Peyer's patch (tissue), 4 donors: ENCODE measurements around the gene RAB37. TPM values are rescaled to one million over a fixed set of nuclear protein-coding genes. Genes with fewer than 3 reads are reported as not detected.
A peak's percentile ranks its signal among the peaks of the same experiment; 100 is the strongest.

Source experiments
- DNase-seq, 3 donors: peaks; one replicate each; pipeline ENCODE4 v3.0.0-alpha.2; 2017 to 2019
- H3K27ac ChIP-seq, 4 donors: fragments of 200-600 bp; sonication (generic); one replicate each; pipeline ENCODE4 v1.5.1; 2016 to 2019
- H3K27me3 ChIP-seq, 2 donors: fragments of 200-600 bp; sonication (generic); one replicate each; pipeline ENCODE4 v1.5.1; 2019
- H3K36me3 ChIP-seq, 3 donors: fragments of 200-600 bp; sonication (generic); one replicate each; pipeline ENCODE4 v1.5.1; 2016 to 2019
- H3K4me1 ChIP-seq, 4 donors: fragments of 200-600 bp; sonication (generic); one replicate each; pipeline ENCODE4 v1.5.1; 2016 to 2019
- H3K4me3 ChIP-seq, 4 donors: fragments of 200-600 bp; sonication (generic); 1 replicate in 3 of 4; 2 replicates in 1 of 4; pipeline ENCODE4 v1.5.1; 2016 to 2019; ENCODE audit warnings: mild to moderate bottlenecking in 1 of 4
- H3K9me3 ChIP-seq, 4 donors: fragments of 200-600 bp; sonication (generic); one replicate each; pipeline ENCODE4 v1.5.1; 2016 to 2019; ENCODE audit warnings: mild to moderate bottlenecking in 1 of 4
- CTCF ChIP-seq, 6 experiments: fragments of 450-650 bp in 4 of 6; fragments of 200-600 bp in 2 of 6; sonication (generic) in 1 of 6; IDR thresholded peaks; one replicate each; pipeline ENCODE4 v1.5.1; 2017 to 2019; ENCODE audit warnings: antibody characterized with exemption in 6 of 6, mild to moderate bottlenecking in 3 of 6, moderate library complexity in 1 of 6
- POLR2A ChIP-seq, 2 donors: fragments of 450-650 bp; IDR thresholded peaks; one replicate each; pipeline ENCODE4 v1.5.1; 2017; ENCODE audit warnings: antibody characterized with exemption in 2 of 2, mild to moderate bottlenecking in 2 of 2, moderate library complexity in 2 of 2
- total RNA-seq, 4 donors: library from RNA; depleted of rRNA; stranded (reverse); fragments of >200 nt; gene quantifications; one replicate each; pipeline ENCODE4 v1.1.0, GENCODE V29; 2016

Gene RAB37
- total RNA-seq, 4 donors from 2014 or later, result 1.1 to 35.5 (median 4.4) TPM

DNA sequence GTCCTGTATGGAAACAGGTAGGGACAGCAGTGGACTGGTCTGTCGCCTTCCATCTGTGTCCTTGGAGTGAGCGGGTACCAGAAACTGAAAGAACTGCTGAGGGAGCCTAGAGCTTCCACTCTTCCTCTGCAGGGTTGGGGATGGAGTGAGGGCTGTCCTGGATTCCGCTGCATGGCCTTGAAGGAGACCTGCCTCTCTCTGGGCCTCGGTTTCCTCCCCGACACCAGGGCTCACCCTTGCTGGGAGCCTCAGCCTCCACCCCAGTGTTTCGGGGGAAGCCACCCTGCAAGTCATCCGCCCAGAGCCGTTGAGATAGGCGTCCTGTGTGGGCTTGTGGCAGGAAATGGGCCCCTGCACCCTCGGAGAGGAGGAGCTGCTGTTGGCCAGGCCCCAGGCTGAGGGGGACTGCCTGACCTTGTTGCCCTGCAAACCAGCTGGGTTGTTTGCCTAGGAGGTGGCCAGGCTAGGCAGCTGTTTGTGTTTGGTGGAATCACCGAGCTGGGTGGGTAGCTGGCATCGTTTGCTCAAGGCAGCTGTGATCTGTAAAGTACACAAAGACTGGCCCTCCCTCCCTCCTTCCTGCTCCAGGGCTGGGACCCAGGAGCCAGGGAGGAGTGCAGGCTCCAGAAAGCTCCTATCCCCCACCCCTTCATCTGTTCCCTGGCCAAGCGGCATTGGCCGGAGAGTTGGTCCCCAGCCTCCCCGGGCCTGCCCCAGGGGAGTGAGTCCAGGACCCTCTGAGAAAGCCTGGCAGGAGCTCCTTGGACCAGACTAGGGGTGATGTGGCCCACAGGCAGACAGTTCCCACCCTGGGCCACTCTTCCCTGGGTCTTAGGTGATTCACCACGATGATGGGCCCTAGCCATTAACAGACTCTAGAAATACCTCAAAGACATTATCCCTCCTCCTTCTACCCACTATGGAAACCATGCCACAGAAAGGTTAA lies 1.3 kb downstream of the RAB37 start:
- Histone ChIP-seq H3K9me3 (no peaks in the 10 kb centered on the region), H3K4me1 (peaks cover 3 to 46% (median 28%) of the 10 kb centered on the region in 4 donors), H3K27ac (peak overlapping the region; percentile 39 to 82 (median 76)), H3K36me3 (no peaks in the 10 kb centered on the region), H3K27me3 (peaks cover 0 to 6% of the 10 kb centered on the region in 2 donors), H3K4me3 (peak overlapping the region; percentile 47 to 60 (median 50))
- no peak for TF ChIP-seq POLR2A (IDR thresholded peaks at IDR 0.05)
- no peak for TF ChIP-seq CTCF (IDR thresholded peaks at IDR 0.05)
- peak; percentile 70 to 91 (median 85) for DNase-seq

DNA sequence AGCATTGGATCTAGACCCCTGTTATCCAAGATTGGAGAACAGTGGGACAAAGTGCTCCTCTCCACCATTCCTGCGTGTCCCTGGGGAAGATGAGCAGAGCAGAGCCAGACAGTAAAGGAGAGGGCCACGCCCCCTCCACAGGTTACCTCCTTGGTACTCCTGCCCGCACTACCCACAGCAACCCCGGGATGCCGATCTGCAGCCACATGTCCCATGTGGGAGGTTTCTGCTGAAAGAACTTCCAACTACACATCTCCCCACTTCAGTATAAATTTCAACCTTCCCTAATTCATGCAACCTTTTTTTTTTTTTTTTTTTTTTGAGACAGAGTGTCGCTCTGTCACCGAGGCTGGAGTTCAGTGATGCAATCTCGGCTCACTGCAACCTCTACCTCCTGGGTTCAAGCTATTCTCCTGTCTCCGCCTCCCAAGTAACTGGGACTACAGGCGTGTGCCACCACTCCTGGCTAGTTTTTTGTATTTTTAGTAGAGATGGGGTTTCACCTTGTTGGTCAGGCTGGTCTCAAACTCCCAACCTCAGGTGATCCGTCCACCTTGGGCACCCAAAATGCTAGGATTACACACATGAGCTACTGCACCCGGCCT lies 2.3 kb downstream of the RAB37 start:
- Histone ChIP-seq H3K36me3 (no peaks in the 10 kb centered on the region), H3K27ac (peak overlapping the region in 2 of 4 donors; percentile 75 to 82), H3K4me3 (no peak overlapping the region), H3K27me3 (peaks cover 0 to 6% of the 10 kb centered on the region in 2 donors), H3K9me3 (no peaks in the 10 kb centered on the region), H3K4me1 (peaks cover 3 to 51% (median 35%) of the 10 kb centered on the region in 4 donors)
- peak in 2 of 3 donors; percentile 36 to 45 for DNase-seq
- TF ChIP-seq POLR2A (IDR thresholded peaks at IDR 0.05), result no peak
- no peak for TF ChIP-seq CTCF (IDR thresholded peaks at IDR 0.05)

DNA sequence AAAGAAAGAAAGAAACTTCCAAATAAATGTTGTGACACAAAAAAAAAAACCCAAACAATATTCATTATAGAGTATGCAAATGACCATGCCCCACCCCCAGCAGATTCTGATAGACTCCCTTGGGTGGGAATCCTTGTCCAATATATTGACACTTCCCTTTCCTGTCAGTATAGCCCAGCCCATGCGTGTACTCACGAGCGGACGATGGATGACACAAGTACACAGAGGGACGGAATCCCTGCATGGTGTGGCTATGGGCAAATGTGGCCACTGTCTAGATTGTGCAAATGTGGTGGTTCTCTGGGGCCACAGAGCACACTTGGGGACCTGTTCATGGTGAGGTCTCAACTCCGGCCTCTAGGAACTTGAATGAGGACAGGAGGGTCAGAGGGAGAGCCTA lies 3.1 kb downstream of the RAB37 start:
- Histone ChIP-seq H3K9me3 (no peaks in the 10 kb centered on the region), H3K4me1 (peaks cover 3 to 55% (median 41%) of the 10 kb centered on the region in 4 donors), H3K27me3 (peaks cover 0 to 6% of the 10 kb centered on the region in 2 donors), H3K27ac (peak overlapping the region in 1 of 4 donors; percentile 82), H3K4me3 (no peak overlapping the region), H3K36me3 (no peaks in the 10 kb centered on the region)
- DNase-seq, result no peak
- TF ChIP-seq POLR2A (IDR thresholded peaks at IDR 0.05), result no peak
- no peak for TF ChIP-seq CTCF (IDR thresholded peaks at IDR 0.05)

DNA sequence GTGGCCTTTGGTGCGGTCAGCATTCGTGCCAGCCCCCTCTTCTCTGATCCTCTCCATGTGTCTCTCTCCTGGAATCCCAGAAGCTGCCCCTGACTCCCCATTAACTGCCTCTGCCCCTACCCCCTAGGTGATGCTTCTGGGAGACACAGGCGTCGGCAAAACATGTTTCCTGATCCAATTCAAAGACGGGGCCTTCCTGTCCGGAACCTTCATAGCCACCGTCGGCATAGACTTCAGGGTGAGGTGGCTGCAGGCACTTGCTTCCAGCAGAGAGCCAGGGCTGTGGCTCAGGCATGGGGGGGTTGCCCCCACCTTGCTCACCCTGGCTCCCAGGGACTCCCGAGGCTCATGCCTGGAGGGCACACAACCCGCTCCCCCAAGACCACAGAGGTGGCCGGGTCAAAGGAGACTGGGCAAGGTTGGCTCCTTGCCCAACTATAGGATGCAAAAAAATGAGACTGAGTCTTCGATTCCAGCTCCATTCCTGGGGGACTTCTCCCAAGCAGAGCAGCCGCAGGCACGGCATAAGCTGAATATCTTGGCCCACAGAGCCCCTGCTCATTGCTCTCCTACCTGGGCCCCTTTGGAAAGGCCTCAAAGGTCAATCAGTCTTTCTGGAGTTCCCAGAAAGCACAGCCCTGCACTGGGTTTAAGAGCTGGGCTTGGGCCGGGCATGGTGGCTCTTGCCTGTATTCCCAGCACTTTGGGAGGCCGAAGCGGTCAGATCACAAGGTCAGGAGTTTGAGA lies 3.8 kb downstream of the RAB37 start:
- H3K4me3 ChIP-seq, result no peak overlapping the region
- peaks cover 0 to 6% of the 10 kb centered on the region in 2 donors for H3K27me3 ChIP-seq
- TF ChIP-seq POLR2A (IDR thresholded peaks at IDR 0.05), result no peak
- TF ChIP-seq CTCF (IDR thresholded peaks at IDR 0.05), result no peak
- peak in 1 of 3 donors; percentile 43 for DNase-seq
- peak overlapping the region in 1 of 4 donors; percentile 82 for H3K27ac ChIP-seq
- H3K9me3 ChIP-seq, result no peaks in the 10 kb centered on the region
- H3K4me1 ChIP-seq, result peaks cover 3 to 59% (median 44%) of the 10 kb centered on the region in 4 donors
- H3K36me3 ChIP-seq, result no peaks in the 10 kb centered on the region

DNA sequence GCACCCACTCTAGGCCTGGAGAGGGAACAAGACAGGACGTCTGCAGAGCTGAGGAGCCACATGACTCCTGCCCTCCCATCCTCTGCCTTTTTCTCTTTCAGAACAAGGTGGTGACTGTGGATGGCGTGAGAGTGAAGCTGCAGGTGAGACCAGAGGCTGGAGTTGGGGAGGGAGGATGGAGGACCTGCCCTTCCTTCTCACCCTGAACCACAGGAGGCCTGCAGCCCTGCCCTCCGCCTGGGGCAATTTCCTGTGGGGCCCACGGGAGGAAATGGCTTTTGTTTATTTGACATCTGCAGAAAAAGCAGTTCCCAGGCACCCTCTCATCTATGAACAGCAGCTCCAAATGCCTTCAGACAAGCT lies 5.1 kb downstream of the RAB37 start:
- peaks cover 0 to 59% (median 45%) of the 10 kb centered on the region in 4 donors for H3K4me1 ChIP-seq
- H3K36me3 ChIP-seq, result no peaks in the 10 kb centered on the region
- peaks cover 0 to 6% of the 10 kb centered on the region in 2 donors for H3K27me3 ChIP-seq
- peak; percentile 55 to 90 (median 87) for DNase-seq
- H3K27ac ChIP-seq, result peak overlapping the region in 3 of 4 donors; percentile 53 to 82 (median 57)
- H3K4me3 ChIP-seq, result no peak overlapping the region
- H3K9me3 ChIP-seq, result no peaks in the 10 kb centered on the region
- TF ChIP-seq POLR2A (IDR thresholded peaks at IDR 0.05), result no peak
- TF ChIP-seq CTCF (IDR thresholded peaks at IDR 0.05), result no peak
